IPS-18a (cell line): ENCODE data around the gene PPP1R9B.

Source experiments
- H3K27ac ChIP-seq: one replicate; pipeline ENCODE4 v1.5.1; 2013; ENCODE audit warnings: low read length
- H3K27me3 ChIP-seq: one replicate; pipeline ENCODE4 v1.6.1; 2013; ENCODE audit warnings: mild to moderate bottlenecking, low read length; ENCODE audit not compliant: control insufficient read depth, insufficient read depth
- H3K36me3 ChIP-seq: one replicate; pipeline ENCODE4 v1.6.1; 2013; ENCODE audit warnings: low read depth, low read length; ENCODE audit not compliant: control insufficient read depth
- H3K4me1 ChIP-seq: one replicate; pipeline ENCODE4 v1.6.1; 2013; ENCODE audit warnings: low read depth, low read length; ENCODE audit not compliant: control insufficient read depth
- H3K4me3 ChIP-seq: one replicate; pipeline ENCODE4 v1.5.1; 2013; ENCODE audit warnings: low read length
- H3K9ac ChIP-seq: one replicate; pipeline ENCODE4 v1.6.1; 2013; ENCODE audit warnings: mild to moderate bottlenecking, low read length, moderate library complexity
- H3K9me3 ChIP-seq: one replicate; pipeline ENCODE4 v1.6.1; 2013; ENCODE audit warnings: low read depth, low read length; ENCODE audit not compliant: control insufficient read depth

Gene PPP1R9B

DNA sequence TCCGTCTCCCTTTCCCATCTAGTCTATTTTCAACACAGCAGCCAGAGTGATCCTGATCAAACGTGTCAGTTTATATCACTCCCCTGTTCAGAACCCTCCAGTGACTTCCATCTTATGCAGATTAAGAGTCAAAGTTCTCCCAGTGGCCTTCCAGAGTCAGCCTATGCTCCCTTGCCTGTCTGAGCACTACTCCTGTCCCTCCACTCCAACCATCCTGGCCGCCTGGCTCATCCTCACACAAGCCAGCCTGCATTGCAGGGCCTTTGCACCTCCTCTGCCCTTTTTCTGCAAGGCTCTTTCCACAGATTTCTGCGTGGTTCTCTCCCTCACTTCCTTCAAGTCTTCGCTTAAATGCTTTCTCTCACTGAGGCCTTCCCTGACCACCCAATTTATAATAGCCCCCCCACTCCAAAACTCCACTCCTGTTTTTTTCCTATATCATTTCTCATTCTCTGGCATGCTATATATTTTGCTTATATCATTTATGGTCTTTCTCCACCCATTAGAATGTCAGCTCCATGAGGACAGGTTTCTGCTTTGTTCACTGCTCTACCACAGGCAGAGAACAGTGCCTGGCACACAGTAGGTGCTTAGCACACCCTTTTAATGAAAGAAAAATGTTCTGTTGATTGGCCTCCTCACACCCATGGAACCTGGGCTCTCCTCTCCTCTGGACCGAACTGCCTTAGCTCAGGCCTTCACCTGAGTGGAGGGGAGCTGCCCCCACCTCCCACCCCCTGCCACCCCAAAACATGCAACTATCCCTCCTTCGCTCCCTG, 29.8 kb downstream of the PPP1R9B start:
- H3K27me3 ChIP-seq, result peaks cover 27% of the 10 kb centered on the region

DNA sequence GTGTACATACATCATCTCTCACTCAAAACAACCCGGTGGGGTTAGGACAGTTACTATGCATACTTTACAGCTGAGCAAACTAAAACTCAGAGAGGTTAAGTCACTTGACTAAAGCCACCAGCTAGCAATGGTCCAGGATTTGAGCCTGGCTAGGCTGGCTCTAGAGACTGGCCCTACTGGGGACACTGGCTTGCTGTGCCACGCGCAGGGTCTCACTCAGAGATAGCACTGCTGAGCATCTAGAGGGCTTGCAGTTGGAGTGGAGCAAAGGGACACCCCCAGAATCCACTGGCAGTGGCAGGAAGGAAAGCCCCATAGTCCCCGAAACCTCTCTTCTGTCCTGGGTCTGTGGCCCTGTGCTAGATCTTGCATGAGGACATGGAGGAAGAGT, 31.7 kb downstream of the PPP1R9B start:
- Histone ChIP-seq H3K27ac (no peak overlapping the region), H3K9ac (no peak overlapping the region), H3K4me1 (peaks cover 16% of the 10 kb centered on the region), H3K36me3 (no peaks in the 10 kb centered on the region), H3K4me3 (no peak overlapping the region), H3K9me3 (no peaks in the 10 kb centered on the region), H3K27me3 (peaks cover 27% of the 10 kb centered on the region)

More for the DNA sequence above, 29.8 kb downstream of the PPP1R9B start:
- H3K9me3 ChIP-seq, result no peaks in the 10 kb centered on the region
- no peaks in the 10 kb centered on the region for H3K36me3 ChIP-seq
- no peak overlapping the region for H3K4me3 ChIP-seq
- H3K27ac ChIP-seq, result no peak overlapping the region
- peaks cover 18% of the 10 kb centered on the region for H3K4me1 ChIP-seq
- no peak overlapping the region for H3K9ac ChIP-seq

DNA sequence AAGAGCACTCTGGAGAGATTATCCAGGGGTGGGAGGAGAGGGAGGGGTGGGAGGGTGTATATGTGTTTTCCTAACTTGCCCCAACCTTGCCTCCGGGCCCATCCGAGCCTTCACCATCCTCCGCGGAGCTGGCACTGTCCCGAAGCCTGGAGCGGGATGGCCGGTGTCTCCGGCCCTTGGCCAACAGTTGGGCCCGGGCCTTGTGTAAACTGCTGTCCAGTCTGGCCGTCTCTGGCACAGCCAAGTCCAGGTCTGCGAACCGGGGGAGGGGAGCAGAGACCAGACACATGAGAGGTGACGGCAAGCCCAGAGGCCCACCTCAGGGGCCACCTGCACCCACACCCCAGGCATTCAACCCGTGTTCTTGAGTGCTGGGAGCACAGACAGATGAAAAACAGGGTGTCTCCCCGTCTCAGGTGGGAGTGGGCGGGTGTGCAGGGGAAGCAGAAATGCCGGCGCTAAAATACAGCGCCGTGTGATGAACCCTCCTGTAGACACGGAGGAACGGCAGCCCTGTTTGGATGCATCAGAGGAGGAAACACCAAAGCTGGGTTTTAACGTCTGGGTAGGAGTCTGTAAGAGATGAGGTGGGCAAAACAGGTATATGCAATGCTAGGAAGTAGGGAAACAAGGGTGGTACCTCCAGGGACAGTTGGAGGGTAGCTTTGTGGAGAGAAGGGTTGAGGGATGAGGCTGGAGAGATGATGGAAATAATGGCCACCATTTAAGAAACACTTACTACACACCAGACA, 32.2 kb downstream of the PPP1R9B start:
- H3K9me3 ChIP-seq, result no peaks in the 10 kb centered on the region
- H3K27ac ChIP-seq, result no peak overlapping the region
- no peak overlapping the region for H3K4me3 ChIP-seq
- H3K4me1 ChIP-seq, result peaks cover 10% of the 10 kb centered on the region
- H3K27me3 ChIP-seq, result peaks cover 27% of the 10 kb centered on the region
- no peaks in the 10 kb centered on the region for H3K36me3 ChIP-seq
- H3K9ac ChIP-seq, result no peak overlapping the region

DNA sequence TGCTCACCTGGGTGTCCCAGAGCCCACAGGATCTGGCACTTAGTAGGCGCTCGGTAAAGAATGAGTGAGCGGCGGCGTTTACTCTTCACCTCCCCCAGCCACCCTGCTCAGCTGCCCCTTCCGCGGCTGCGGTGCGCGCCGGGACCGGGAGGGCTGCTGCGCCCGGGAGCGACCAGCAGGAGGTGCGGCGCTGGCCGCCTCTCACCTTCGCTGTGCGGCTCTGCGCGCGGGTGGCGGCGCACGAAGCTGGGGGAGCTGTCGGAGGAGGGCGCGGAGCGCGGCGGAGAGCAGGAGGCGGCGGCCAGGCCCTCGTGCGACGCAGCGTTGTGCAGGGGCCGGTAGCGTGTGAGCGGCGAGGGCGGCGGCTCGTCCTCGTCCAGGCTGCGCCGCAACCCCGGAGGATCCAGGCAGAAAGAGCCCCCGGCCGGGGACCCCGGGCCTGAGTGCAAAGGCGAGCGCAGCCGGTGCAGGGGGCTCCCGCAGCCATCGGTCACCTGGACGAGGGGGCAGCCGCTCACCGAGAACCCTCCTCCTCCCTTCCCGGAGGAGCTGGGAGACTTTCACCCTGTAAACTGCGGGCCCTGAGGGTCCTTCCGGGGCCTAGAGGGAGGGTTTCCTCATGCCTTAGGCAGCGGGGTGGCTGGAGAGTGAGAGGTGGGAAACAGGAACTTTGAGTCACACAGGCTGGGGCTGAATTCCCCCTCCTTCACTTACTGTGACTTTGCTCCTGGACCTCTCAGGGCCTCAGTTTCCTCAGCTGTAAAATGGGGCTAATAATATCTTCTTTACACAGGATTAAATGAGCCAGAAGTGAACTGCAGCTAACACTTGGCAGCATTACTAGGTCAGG, 33.0 kb downstream of the PPP1R9B start:
- Histone ChIP-seq H3K9ac (peak overlapping the region; percentile 14), H3K27ac (no peak overlapping the region), H3K27me3 (peaks cover 27% of the 10 kb centered on the region)

DNA sequence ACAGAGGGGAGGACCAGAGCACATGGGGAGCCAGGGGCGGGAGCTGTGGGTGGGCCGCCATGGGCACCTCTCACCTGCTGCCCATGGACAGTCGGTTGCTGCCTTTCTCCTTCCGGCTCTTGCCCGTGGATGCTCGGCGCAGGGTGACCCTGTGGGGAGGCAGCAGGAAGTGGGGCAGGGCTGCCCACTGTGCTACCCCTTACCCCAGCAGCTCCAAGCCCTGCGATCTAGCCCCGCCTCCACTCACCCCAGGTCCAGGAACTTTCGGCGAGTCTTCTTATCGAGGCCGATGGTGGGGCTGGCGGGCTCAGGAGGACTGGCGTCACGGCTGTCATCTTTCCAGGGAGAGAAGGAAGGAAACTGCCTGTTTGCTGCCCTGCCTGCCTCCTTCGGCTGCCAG, 34.7 kb downstream of the PPP1R9B start:
- H3K27ac ChIP-seq, result no peak overlapping the region
- no peaks in the 10 kb centered on the region for H3K9me3 ChIP-seq
- H3K9ac ChIP-seq, result no peak overlapping the region
- peaks cover 8% of the 10 kb centered on the region for H3K4me1 ChIP-seq
- peaks cover 27% of the 10 kb centered on the region for H3K27me3 ChIP-seq
- H3K4me3 ChIP-seq, result no peak overlapping the region
- no peaks in the 10 kb centered on the region for H3K36me3 ChIP-seq

More for the DNA sequence above, 33.0 kb downstream of the PPP1R9B start:
- Histone ChIP-seq H3K36me3 (no peaks in the 10 kb centered on the region), H3K4me1 (peaks cover 4% of the 10 kb centered on the region), H3K9me3 (no peaks in the 10 kb centered on the region), H3K4me3 (peak overlapping the region; percentile 32)

DNA sequence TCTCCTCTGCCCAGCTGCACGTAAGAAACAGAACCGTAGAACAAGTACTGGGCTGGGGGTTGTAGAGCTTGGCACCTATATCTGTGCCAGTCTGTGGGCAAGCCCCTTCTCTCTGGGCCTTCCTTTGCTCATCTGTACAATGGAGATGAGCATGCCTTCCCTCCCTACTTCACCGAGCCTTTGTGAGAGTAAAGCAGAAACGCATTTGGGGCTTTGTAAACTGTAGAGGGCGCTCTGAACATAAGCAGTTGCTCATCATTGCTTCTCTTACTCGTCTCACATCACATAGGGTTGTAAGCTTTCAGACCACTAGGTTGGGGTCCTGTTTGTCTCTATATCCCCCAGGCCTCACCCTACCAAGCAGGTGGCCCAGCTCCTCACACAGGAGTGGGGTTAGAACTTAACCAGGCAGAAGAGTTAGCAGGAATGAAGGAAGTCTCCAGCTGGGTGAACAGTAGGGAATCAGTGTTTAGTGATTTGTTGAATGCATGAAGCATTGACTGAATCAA, 35.6 kb downstream of the PPP1R9B start:
- peaks cover 8% of the 10 kb centered on the region for H3K4me1 ChIP-seq
- peaks cover 27% of the 10 kb centered on the region for H3K27me3 ChIP-seq
- no peaks in the 10 kb centered on the region for H3K36me3 ChIP-seq
- H3K9ac ChIP-seq, result no peak overlapping the region
- no peak overlapping the region for H3K27ac ChIP-seq
- H3K4me3 ChIP-seq, result no peak overlapping the region
- no peaks in the 10 kb centered on the region for H3K9me3 ChIP-seq

DNA sequence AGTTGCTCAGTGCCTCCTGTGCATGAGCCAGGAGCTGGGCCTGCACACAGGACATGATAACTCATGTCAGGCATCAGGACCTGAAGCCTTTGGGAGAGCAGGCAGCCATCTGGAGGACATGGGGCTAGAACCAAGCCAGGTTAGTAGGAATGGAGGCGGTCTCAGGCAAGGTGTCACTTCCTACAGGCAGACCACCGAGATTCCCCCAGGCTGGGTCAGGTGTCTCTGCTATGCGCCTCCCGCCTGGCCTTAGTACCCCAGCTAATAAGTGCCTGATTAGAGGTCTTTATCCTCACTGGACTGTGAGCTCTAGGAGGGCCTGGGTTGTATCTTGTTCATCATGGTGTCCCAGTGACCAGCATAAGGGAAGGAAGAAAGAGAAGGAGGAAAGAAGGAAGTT, 36.1 kb downstream of the PPP1R9B start:
- Histone ChIP-seq H3K9me3 (no peaks in the 10 kb centered on the region), H3K36me3 (no peaks in the 10 kb centered on the region), H3K4me3 (no peak overlapping the region), H3K9ac (no peak overlapping the region), H3K27me3 (peaks cover 25% of the 10 kb centered on the region), H3K27ac (no peak overlapping the region), H3K4me1 (peaks cover 8% of the 10 kb centered on the region)

DNA sequence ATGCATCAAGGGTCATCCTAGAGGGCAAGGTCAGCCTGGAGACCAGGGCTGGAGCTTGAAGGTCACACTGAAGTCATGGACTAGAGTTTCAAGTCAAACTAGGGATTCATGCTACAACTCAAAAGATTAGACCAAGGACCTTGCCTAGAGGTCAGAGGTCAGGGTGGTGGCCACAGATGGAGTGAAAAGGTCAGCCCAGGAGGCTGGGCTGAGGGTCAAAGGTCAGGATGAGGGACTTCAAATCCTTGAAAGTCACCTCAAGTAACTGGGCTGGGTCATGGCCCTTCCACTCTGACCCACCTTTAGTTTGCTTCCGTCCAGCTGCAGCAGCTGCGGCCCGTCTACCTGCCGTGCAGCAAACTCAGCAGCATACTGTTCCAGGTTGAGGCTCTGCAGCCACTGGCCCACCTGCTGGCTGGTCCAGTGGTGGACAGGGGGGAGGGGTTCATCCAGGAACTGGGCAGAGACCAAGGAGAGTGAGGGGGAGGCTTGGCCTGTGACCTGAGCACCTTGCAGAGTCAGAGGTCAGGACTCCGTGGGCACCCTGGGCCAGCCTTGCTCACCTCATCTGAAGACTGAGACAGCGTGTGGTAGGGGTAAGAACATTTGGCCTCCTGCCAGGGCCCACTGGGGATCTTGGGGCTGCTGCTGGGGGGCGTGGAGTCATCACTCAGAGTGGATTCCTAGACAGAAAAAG, 36.7 kb downstream of the PPP1R9B start:
- H3K4me3 ChIP-seq, result no peak overlapping the region
- H3K27ac ChIP-seq, result no peak overlapping the region
- H3K4me1 ChIP-seq, result peaks cover 8% of the 10 kb centered on the region
- H3K9me3 ChIP-seq, result no peaks in the 10 kb centered on the region
- H3K36me3 ChIP-seq, result no peaks in the 10 kb centered on the region
- no peak overlapping the region for H3K9ac ChIP-seq
- H3K27me3 ChIP-seq, result peaks cover 19% of the 10 kb centered on the region

DNA sequence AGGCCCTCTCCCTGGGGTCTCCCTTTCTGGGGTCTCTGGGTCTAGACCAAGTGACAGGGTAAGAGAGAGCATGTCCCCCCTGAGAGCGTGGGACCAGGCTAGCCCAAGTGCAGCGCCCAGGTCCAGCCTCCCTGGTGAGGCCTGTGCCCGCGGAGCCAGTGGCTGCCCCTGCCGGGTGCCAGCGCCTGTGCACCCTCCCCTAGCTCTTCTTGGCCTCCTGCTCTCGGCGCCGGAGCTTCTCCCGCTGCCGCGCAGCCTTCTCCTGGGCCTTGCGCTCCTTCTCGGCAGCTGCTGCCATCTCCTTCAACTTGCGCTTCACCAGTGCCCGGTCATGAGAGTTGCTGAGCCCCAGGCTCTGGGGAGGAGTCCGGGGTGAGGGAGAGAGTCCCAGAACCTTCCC, 37.8 kb downstream of the PPP1R9B start:
- H3K27ac ChIP-seq, result no peak overlapping the region
- peaks cover 9% of the 10 kb centered on the region for H3K27me3 ChIP-seq
- H3K36me3 ChIP-seq, result no peaks in the 10 kb centered on the region
- no peaks in the 10 kb centered on the region for H3K9me3 ChIP-seq
- no peak overlapping the region for H3K4me3 ChIP-seq
- no peak overlapping the region for H3K9ac ChIP-seq
- peaks cover 8% of the 10 kb centered on the region for H3K4me1 ChIP-seq

DNA sequence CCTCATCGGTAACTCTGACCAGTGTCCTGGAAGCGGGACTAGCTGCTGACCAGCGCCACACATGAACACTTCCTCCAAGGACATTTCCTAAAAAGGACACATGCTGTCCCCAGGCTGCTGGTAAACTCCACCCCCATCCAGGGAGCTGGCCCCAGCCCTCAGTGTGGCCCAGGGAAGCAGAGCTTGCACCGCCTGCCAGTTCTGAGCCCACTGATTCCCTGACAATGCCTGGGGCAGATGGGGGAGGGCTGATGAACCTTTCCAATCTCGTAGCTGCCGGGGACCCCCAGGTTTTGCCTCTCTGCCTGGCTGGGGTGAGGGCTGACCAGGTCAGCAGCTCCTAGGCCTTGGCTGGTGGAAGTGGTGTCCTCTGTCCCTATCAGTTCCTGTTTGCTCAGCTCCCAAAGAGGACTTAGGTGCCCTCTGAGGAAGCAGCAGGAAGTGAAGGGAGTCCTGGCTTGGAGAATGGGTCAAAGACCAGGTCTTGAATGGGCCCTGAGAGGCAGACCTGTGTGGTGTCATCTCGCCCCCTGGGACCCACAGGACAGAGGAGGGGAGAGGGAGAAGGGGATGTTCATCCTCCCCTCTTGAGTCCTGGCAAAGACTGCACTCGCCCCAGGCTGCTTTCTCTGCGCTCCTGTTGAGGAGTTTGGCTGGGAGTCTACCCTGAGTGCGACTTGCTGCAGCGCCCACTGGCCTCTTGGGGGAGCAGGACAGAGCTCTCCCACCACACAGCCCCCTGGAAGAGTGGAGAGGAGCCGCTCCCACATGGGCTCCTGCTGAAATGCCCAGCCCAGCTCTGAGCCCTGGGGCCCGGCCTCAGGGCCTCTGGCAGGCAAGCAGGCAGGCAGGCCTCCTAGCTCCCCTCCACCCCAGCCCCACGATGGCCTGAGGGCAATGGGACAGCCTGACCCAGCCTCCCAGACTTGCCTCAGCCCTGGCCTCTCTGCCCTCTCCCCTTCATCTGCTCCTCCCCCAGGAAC, 38.5 kb downstream of the PPP1R9B start:
- Histone ChIP-seq H3K9ac (no peak overlapping the region), H3K4me3 (no peak overlapping the region), H3K9me3 (no peaks in the 10 kb centered on the region), H3K27me3 (peaks cover 5% of the 10 kb centered on the region), H3K4me1 (peaks cover 8% of the 10 kb centered on the region), H3K36me3 (no peaks in the 10 kb centered on the region), H3K27ac (no peak overlapping the region)
